SW480 (cell line): ENCODE results near the gene SH2D1A.

Source experiments
- DNase-seq: peaks from one replicate; pipeline ENCODE4 v3.0.0-alpha.2; 2016; ENCODE audit warnings: low spot score

SH2D1A gene

DNA sequence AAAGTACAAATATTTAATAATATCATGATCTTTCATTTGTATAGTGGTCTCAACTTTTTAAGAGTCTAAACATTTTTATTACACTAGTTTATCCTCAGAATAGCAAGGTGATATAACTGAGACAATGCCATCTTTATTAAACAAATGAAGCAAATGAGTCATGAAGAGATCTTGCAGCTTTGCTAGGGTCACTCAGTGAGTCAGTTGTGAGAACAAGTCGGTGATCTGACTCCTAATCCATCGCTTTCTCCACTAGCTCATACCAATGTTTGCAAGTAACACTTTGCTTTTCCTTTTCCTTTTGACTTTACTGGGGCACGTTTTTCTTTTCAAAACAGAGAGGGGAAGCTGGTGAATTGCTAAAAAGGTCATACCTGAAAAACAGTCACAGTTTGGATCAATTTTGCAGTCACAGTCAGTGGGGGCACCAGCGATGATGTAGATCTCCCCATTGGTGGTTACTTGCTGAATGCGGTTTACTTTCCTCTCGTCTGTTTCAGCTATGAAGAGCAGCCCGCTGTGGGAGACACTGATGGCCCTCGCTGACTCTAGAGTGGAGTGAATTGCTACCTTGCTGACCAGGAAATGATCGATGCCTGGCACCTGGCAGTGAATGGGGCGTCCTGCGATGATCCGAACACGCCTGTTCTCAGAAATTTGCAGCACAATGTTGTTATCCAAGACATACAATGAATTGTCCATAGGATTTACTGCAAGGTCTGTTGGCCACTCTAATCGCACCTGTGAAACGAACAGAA, 75.7 kb downstream of the SH2D1A start:
- DNase-seq = no peak
